Stimulated activated CD8-positive, alpha-beta memory T cell treated with anti-CD3 and anti-CD28 coated beads, Interleukin-15, amount 100 ng/mL, for 4 hours (primary cell): Measurements from ENCODE around the gene ASCL3.
"Not testable (repeated sequence)": the region's sequence is repeated elsewhere in the genome, so short reads cannot be mapped to it uniquely, and the experiment has no call there.

Experiments
- DNase-seq, 2 donors: peaks; one replicate each; pipeline ENCODE4 v3.0.0-alpha.2; 2020; ENCODE audit warnings: low read depth in 2 of 2

The ASCL3 gene

DNA sequence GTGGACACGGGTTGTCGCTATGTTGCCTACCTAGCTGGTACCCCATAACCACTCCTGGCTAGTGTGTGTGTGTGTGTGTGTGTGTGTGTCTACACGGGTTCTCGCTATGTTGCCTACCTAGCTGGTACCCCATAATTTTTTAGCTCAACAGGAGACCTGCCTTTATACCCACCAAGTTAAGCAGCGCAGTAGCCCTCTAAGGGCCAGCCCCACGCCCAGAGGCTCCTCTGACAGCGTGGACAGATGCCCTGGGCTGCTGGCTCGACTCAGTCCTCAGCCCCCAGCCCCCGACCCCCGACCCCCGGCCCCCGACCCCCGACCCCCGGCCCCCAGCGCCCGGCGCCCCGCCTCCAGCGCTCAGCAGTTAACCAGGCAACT lies 32.2 kb downstream of the ASCL3 start:
- no peak for DNase-seq

DNA sequence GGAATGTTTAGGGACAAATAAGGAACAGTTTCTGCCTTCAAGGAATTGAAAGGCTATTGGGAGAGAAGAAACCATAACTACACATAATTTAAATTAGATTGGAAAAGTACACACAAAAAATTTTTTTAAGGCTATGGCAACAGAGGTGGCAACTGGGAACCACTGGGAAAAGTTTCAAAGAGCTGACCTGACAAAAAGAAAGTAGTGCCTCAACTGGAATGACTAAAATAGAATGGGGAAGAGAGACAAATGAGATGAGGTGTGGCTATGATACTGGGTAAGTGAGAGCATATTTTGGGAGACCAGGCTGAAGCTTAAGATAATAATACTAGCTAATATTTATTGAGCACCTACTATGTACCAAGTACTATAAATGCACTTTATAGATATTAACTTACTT lies 34.7 kb downstream of the ASCL3 start:
- DNase-seq: no peak

DNA sequence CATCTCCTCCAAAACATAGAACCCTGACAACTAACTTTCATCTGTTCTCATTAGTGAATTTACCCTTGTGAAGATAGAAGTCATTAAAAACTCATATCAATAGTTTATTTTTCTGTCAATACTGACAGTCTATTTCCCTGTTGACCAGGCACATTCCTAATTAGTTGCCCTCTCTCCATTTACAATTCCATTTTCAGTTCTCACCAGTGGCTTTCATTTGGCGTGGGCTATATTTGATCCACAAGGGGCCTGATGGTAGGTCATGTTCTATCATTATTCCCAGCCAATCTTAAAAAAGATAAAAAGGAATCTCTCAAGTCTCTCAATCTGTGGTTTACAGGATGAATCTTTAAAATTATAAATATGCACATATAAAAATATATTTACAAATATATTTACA lies 35.7 kb downstream of the ASCL3 start:
- DNase-seq: no peak

DNA sequence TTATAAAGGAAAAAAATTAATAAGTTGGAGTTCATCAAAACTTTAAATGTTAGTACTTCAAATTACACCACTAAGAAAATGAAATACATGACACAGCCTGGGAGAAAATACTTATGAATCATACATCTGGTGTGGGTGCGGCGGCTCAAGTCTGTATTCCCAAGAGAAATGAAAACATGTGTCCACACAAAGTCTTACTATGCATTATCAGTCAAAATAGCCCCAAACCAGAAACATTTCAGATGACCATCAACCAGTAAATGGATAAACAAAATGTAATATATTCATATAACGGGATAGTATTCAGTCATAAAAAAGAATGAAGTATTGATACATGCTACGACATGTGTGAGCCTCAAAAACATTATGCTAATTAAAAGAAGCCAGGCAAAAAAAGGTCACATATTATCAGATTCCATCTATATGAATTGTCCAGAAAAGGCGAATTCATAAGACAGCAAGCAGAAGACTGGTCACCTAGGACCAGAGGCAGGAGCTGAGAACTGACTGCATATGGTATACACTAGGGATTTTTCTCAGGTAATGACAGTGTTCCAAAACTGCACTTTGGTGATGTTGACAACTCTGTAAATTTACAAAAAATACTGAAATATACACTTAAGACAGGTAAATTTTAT lies 37.2 kb downstream of the ASCL3 start:
- DNase-seq: no peak

DNA sequence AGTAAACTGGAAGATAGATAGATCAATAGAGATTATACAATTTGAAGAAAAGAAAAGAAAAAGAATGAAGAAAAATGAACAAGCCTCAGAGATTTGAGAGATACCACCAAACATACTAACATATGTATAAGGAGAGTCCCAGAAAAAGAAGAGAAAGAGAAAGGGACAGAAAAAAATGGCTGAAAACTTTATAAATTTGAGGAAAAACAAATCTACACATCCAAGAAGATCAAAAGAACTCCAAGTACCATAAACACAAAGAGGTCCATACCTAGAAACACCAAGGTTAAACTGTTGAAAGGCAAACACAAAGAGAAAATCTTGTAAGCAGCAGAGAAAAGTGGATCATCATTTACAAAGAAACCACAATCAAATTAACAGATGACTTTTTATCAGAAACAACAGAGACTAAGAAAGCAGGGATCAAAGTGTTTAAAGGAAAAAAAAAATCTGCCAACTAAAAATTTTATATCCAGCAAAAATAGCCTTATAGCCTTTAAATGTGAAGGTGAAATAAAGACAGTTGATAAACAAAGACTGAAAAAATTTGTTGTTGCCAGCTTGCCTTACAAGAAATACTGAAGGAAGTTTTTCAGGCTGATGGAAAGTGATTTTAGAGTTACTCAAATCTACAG lies 43.6 kb downstream of the ASCL3 start:
- DNase-seq: no peak

DNA sequence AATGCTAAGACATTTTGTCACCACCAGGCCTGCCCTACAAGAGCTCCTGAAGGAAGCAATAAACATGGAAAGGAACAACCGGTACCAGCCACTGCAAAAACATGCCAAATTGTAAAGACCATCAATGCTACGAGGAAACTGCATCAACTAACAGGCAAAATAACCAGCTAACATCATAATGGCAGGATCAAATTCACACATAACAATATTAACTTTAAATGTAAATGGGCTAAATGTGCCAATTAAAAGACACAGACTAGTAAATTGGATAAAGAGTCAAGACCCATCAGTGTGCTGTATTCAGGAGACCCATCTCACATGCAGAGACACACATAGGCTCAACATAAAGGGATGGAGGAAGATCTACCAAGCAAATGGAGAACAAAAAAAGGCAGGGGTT lies 51.6 kb downstream of the ASCL3 start:
- not testable (repeated sequence) for DNase-seq
